Loucy (cell line): ENCODE results near the gene KCNMA1.

Experiments
- EZH2phosphoT487 ChIP-seq: fragments of 200-600 bp; IDR thresholded peaks from 2 replicates; pipeline ENCODE4 v1.6.1; 2018; ENCODE audit warnings: antibody characterized with exemption, mild to moderate bottlenecking, moderate library complexity, borderline replicate concordance
- TF ChIP-seq, protein P1 (sequence below): fragments of 200-600 bp; sonication (generic); conservative IDR thresholded peaks from 2 replicates; pipeline ENCODE4 v1.5.1; 2014; ENCODE audit warnings: mild to moderate bottlenecking, antibody characterized with exemption, low read length

DNA sequence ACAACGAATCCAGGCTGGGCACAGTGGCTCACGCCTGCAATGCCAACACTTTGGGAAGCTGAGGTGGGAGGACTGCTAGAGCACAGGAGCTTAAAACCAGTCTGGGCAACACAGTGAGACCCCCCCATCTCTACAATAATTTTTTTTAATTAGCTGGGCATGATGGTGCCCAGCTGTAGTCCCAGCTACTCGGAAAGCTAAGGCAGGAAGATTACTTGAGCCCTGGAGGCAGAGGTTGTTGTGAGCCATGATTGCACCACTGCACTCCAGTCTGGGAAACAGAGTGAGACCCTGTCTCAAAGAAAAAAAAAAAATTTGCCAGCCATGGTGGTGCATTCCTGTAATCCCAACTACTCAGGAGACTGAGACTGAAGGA, 396.3 kb downstream of the KCNMA1 start:
- TF ChIP-seq, protein P1, sequence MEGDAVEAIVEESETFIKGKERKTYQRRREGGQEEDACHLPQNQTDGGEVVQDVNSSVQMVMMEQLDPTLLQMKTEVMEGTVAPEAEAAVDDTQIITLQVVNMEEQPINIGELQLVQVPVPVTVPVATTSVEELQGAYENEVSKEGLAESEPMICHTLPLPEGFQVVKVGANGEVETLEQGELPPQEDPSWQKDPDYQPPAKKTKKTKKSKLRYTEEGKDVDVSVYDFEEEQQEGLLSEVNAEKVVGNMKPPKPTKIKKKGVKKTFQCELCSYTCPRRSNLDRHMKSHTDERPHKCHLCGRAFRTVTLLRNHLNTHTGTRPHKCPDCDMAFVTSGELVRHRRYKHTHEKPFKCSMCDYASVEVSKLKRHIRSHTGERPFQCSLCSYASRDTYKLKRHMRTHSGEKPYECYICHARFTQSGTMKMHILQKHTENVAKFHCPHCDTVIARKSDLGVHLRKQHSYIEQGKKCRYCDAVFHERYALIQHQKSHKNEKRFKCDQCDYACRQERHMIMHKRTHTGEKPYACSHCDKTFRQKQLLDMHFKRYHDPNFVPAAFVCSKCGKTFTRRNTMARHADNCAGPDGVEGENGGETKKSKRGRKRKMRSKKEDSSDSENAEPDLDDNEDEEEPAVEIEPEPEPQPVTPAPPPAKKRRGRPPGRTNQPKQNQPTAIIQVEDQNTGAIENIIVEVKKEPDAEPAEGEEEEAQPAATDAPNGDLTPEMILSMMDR: no peak
- no peak for TF ChIP-seq EZH2phosphoT487
